Fibroblast of pulmonary artery (primary cell): ENCODE results near the gene ME3.

Experiments used
- DNase-seq: peaks from one replicate; pipeline ENCODE4 v3.0.0-alpha.2; 2010; ENCODE audit warnings: low read depth
- H3K4me3 ChIP-seq: replicated peaks from 2 replicates; pipeline ENCODE4 v1.5.1; 2011; ENCODE audit warnings: low read depth, mild to moderate bottlenecking, control low read depth, low read length, moderate library complexity
- TF ChIP-seq, protein P1 (sequence below): IDR thresholded peaks from 2 replicates; pipeline ENCODE4 v1.5.1; 2011; ENCODE audit warnings: mild to moderate bottlenecking, control low read depth, low read length, inconsistent platforms; ENCODE audit errors: missing control alignments

ME3 gene

DNA sequence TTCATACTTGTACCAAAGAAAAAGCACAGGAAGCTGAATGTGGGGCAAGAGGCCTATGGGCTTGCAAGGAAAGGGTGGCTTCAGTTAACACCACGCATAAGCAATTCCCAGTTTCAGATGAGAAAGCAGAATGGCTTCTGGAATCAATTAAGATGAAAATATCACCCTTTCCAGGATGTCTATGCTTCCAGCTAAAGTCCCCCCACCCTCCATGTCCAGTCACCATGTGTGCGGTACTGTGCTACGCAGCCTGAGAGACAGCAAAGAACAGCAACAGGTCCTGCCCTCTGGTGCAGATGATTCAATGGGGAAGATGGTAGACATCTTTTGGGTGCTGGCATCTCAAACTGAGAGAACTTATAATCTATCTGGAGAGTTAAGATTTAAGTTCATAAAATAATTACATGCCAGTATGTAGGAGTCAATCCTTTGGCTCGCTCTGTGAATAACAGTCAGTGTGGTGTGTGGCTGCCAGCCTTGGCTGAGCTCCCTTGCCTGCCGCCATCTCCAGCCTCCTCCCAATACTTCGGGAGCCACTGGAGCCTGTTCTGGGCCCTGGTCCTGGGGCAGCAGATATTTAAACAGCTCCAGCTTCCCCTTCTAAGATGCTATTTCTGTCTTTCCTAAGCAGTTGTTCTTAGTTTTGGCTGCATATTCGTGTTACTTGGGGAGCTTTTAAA lies 44.5 kb downstream of the ME3 start:
- no peak for DNase-seq
- H3K4me3 ChIP-seq, result no peak overlapping the region
- TF ChIP-seq, protein P1, sequence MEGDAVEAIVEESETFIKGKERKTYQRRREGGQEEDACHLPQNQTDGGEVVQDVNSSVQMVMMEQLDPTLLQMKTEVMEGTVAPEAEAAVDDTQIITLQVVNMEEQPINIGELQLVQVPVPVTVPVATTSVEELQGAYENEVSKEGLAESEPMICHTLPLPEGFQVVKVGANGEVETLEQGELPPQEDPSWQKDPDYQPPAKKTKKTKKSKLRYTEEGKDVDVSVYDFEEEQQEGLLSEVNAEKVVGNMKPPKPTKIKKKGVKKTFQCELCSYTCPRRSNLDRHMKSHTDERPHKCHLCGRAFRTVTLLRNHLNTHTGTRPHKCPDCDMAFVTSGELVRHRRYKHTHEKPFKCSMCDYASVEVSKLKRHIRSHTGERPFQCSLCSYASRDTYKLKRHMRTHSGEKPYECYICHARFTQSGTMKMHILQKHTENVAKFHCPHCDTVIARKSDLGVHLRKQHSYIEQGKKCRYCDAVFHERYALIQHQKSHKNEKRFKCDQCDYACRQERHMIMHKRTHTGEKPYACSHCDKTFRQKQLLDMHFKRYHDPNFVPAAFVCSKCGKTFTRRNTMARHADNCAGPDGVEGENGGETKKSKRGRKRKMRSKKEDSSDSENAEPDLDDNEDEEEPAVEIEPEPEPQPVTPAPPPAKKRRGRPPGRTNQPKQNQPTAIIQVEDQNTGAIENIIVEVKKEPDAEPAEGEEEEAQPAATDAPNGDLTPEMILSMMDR, result no peak

DNA sequence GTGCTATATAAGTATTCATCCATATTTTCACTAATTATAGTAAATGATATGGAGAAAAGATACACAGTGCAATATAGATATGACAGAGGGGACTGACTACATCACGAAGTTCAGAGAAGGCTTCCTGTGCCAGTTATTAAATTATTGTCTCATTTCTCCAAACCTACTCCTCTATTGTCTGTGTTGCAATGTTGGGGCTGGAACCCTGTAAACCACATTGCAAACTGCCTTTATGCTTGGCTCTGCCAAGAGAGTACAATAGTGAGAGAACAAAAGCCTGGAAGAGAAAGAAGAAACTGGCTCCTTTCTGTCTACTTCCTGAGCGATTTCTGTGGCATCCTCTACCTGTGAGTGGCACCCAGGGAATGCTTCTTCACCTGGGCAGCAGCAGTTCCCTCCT lies 46.4 kb downstream of the ME3 start:
- TF ChIP-seq, protein P1, result no peak
- peak; percentile 65 for DNase-seq

GRCh38 chr11:86625544-86625943 lies 46.9 kb downstream of the ME3 start:
- DNase-seq, result no peak
- no peak overlapping the region for H3K4me3 ChIP-seq
- TF ChIP-seq, protein P1, result no peak

More for the DNA sequence above, 46.4 kb downstream of the ME3 start:
- no peak overlapping the region for H3K4me3 ChIP-seq

- no peak overlapping the region for H3K4me3 ChIP-seq
- DNase-seq, result no peak
- TF ChIP-seq, protein P1, result no peak
These were observed 48.0 kb downstream of the ME3 start for GRCh38 chr11:86624366-86624765.

DNA sequence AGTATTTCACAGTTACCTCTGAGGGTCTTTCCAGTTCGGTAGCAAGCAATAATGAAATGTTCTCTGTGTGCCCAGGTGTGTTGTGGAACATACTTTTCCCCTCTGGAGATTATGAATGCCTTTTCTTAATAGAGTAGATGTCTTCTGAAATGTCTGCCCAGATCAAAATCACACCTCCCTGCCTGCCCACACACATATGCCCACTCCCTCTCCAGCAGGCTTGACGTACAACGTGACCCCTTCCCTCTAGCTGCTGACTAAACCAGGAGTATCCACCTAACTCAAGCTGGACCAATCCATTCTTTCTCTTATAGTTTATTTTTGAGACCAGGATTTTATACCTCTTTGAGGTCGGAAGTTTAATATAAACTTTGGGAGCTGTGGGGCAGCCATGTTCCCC lies 48.7 kb downstream of the ME3 start:
- TF ChIP-seq, protein P1, result no peak
- DNase-seq, result no peak
- no peak overlapping the region for H3K4me3 ChIP-seq

GRCh38 chr11:86623041-86623621 lies 49.3 kb downstream of the ME3 start:
- TF ChIP-seq, protein P1, result no peak
- H3K4me3 ChIP-seq, result no peak overlapping the region

GRCh38 chr11:86621854-86622253 lies 50.6 kb downstream of the ME3 start:
- TF ChIP-seq, protein P1, result no peak
- H3K4me3 ChIP-seq, result no peak overlapping the region
- DNase-seq, result no peak

More at GRCh38 chr11:86623041-86623621, 49.3 kb downstream of the ME3 start:
- no peak for DNase-seq
